Measurements from ENCODE around the gene DAZAP1. TPM values are rescaled to one million over a fixed set of nuclear protein-coding genes. Genes with fewer than 3 reads are reported as not detected.

DAZAP1 gene
- total RNA-seq, 2 donors from 2014 or later, result 34.9 to 76.9 TPM

GRCh38 chr19:1387684-1388636 lies 19.4 kb upstream of the DAZAP1 start:
- Histone ChIP-seq H3K27ac (no peak overlapping the region), H3K36me3 (peaks cover 32% of the 10 kb centered on the region), H3K9me3 (no peaks in the 10 kb centered on the region), H3K27me3 (replicated peaks; ENCODE audit: insufficient read depth) (no peaks in the 10 kb centered on the region), H3K4me3 (no peak overlapping the region), H3K4me1 (ENCODE audit: control insufficient read depth in 1 of 2, low read depth in 2 of 2) (peaks cover 11 to 18% of the 10 kb centered on the region in 2 donors)
- TF ChIP-seq, protein P1, sequence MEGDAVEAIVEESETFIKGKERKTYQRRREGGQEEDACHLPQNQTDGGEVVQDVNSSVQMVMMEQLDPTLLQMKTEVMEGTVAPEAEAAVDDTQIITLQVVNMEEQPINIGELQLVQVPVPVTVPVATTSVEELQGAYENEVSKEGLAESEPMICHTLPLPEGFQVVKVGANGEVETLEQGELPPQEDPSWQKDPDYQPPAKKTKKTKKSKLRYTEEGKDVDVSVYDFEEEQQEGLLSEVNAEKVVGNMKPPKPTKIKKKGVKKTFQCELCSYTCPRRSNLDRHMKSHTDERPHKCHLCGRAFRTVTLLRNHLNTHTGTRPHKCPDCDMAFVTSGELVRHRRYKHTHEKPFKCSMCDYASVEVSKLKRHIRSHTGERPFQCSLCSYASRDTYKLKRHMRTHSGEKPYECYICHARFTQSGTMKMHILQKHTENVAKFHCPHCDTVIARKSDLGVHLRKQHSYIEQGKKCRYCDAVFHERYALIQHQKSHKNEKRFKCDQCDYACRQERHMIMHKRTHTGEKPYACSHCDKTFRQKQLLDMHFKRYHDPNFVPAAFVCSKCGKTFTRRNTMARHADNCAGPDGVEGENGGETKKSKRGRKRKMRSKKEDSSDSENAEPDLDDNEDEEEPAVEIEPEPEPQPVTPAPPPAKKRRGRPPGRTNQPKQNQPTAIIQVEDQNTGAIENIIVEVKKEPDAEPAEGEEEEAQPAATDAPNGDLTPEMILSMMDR (IDR thresholded peaks at IDR 0.05), result no peak
- DNase-seq (ENCODE audit: low spot score), result no peak
- ATAC-seq (ENCODE audit: insufficient number of reproducible peaks, low FRiP score, low read depth), result no peak

DNA sequence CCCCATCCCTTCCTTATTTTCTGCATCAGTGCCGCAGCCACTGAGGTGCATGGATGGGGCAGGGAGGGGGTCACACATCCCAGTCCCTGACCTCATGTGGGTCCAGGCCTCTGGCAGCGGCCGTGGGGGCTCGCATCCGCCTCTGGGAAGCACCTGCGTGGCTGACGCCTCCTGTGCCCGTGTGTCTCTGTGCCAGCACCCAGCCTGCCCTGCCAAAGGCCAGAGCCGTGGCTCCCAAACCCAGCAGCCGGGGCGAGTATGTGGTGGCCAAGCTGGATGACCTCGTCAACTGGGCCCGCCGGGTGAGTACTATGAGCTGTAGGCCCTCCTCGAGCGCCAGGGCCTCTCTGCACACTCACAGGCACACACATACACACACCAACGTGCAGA lies 18.8 kb upstream of the DAZAP1 start:
- TF ChIP-seq, protein P1 (IDR thresholded peaks at IDR 0.05), result no peak
- Histone ChIP-seq H3K4me1 (ENCODE audit: control insufficient read depth in 1 of 2, low read depth in 2 of 2) (peaks cover 11 to 18% of the 10 kb centered on the region in 2 donors), H3K27ac (no peak overlapping the region), H3K27me3 (replicated peaks; ENCODE audit: insufficient read depth) (no peaks in the 10 kb centered on the region), H3K4me3 (no peak overlapping the region), H3K9me3 (no peaks in the 10 kb centered on the region), H3K36me3 (peaks cover 38% of the 10 kb centered on the region)
- DNase-seq (ENCODE audit: low spot score) (no peak), ATAC-seq (ENCODE audit: insufficient number of reproducible peaks, low FRiP score, low read depth) (no peak)

- TF ChIP-seq, protein P1 (IDR thresholded peaks at IDR 0.05), result no peak
- peaks cover 38% of the 10 kb centered on the region for H3K36me3 ChIP-seq
- H3K4me3 ChIP-seq, result no peak overlapping the region
- no peak for DNase-seq (ENCODE audit: low spot score)
- no peaks in the 10 kb centered on the region for H3K9me3 ChIP-seq
- ATAC-seq (ENCODE audit: insufficient number of reproducible peaks, low FRiP score, low read depth), result no peak
- no peak overlapping the region for H3K27ac ChIP-seq
- no peaks in the 10 kb centered on the region for H3K27me3 ChIP-seq (replicated peaks; ENCODE audit: insufficient read depth)
- peaks cover 10 to 16% of the 10 kb centered on the region in 2 donors for H3K4me1 ChIP-seq (ENCODE audit: control insufficient read depth in 1 of 2, low read depth in 2 of 2)
Measured at GRCh38 chr19:1389033-1389940, 18.1 kb upstream of the DAZAP1 start.

DNA sequence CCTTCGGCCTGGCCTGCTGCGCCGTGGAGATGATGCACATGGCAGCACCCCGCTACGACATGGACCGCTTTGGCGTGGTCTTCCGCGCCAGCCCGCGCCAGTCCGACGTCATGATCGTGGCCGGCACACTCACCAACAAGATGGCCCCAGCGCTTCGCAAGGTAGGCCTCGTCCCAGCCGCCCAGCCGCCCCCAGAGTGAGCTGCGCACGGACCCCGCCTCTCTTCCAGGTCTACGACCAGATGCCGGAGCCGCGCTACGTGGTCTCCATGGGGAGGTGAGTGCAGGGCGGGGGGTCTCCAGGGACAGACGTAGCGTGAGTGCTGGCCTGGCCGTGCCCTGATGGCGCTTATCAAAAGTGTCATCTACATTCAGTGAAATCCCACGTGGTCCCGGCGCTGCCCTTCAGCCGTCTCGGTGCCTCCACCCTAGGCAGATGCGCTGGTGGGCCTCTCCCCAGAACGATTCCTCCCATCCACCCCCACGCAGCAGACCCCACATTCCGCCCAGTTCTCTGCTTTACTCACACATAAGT lies 16.4 kb upstream of the DAZAP1 start:
- Histone ChIP-seq H3K9me3 (no peaks in the 10 kb centered on the region), H3K4me1 (ENCODE audit: control insufficient read depth in 1 of 2, low read depth in 2 of 2) (peaks cover 0 to 4% of the 10 kb centered on the region in 2 donors), H3K27me3 (replicated peaks; ENCODE audit: insufficient read depth) (no peaks in the 10 kb centered on the region), H3K27ac (no peak overlapping the region), H3K36me3 (peaks cover 38% of the 10 kb centered on the region), H3K4me3 (no peak overlapping the region)
- DNase-seq (ENCODE audit: low spot score) (no peak), ATAC-seq (ENCODE audit: insufficient number of reproducible peaks, low FRiP score, low read depth) (no peak)
- TF ChIP-seq, protein P1 (IDR thresholded peaks at IDR 0.05), result no peak

All from thoracic aorta (tissue), 2 donors.